GM10266 (cell line): ENCODE data around the gene TRNAU1AP.

ENCODE experiments used
- DNase-seq: peaks from one replicate; pipeline ENCODE4 v3.0.0; 2012; ENCODE audit errors: extremely low spot score
- CTCF ChIP-seq: IDR thresholded peaks from 2 replicates; pipeline ENCODE4 v1.5.1; 2012; ENCODE audit warnings: mild to moderate bottlenecking, low read depth; ENCODE audit not compliant: control insufficient read depth, insufficient read depth; ENCODE audit errors: missing control alignments

The TRNAU1AP gene

DNA sequence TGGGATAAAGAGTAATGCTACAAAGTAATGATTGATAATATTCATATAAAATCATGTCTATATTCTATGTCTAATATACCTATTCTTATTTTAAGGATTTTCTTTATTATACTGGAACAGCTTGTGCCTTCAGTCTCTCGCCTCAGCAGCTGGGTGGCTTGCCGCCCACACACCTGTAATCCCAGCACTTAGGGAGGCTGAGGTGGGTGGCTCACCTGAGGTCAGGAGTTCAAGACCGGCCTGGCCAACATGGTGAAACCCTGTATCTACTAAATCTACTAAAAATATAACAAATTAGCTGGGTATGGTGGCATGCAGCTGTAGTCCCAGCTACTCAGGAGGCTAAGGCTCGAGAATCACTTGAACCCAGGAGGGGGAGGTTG is 7.6 kb upstream of the TRNAU1AP start:
- no peak for DNase-seq
- no peak for TF ChIP-seq CTCF

GRCh38 chr1:28548318-28548717 is 4.6 kb upstream of the TRNAU1AP start:
- DNase-seq, result no peak
- TF ChIP-seq CTCF, result no peak

DNA sequence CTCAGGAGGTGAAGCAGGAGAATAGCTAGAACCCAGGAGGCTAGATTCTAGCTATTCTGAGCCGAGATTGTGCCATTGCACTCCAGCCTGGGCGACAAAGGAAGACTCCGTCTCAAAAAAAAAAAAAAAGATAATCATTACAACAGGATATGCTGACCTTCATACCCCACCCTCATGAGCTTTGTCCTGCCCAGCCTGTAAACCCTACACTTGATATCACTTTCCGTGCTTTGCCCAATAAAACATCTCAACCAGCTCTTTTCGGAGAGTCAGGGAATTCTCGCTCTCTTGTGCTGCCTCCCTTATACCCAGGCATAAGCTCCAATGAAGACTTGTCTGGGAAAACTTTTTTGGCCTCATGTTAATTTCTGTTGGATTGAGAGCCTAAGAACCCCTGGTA is 1.5 kb upstream of the TRNAU1AP start:
- no peak for TF ChIP-seq CTCF
- DNase-seq, result no peak

GRCh38 chr1:28560886-28561285 is 8.0 kb downstream of the TRNAU1AP start:
- TF ChIP-seq CTCF, result no peak
- DNase-seq, result no peak

- TF ChIP-seq CTCF, result no peak
- no peak for DNase-seq
Measured at GRCh38 chr1:28564310-28564709, 11.4 kb downstream of the TRNAU1AP start.

DNA sequence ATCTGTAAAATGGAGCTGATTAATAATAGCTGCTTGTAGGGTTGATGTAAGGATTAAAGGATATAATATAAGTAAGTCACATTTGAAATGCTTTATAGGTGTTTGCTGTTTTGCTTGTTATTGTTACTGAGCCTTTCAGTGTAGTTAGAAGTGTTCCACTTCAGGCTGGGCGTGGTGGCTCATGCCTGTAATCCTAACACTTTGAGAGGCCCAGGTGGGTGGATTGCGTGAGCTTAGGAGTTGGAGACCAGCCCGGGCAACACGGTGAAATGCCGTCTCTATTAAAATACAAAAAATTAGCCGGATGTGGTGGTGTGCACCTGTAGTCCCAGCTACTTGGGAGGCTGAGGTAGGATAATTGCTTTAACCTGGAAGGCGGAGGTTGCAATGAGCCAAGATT is 12.2 kb downstream of the TRNAU1AP start:
- TF ChIP-seq CTCF, result no peak
- no peak for DNase-seq

GRCh38 chr1:28565726-28566125 is 12.8 kb downstream of the TRNAU1AP start:
- TF ChIP-seq CTCF, result no peak
- no peak for DNase-seq

DNA sequence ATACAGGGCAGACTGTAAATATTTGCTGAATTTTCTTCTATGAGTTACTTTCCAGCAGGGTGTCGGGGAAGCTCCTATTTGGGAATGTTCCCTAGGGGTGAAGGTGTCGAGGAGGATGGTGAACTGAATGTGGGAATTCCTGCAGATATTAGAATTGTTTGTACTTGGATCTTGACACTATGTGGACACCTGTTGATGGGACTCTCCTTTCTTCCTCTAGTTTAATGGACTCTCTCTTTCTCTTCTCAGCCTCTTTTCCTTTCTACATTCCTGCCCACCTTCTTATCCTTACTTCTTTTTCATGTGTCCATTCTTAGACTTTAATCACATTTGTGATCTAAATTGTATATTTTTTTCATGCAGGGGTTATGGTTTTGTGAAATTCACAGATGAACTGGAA is 14.0 kb downstream of the TRNAU1AP start:
- no peak for TF ChIP-seq CTCF
- no peak for DNase-seq
